GM21381 (cell line): ENCODE results near the gene TNRC18.
"Not testable (repeated sequence)": the region's sequence is repeated elsewhere in the genome, so short reads cannot be mapped to it uniquely, and the experiment has no call there.

Source experiments
- ATAC-seq: cut with Tn5 transposase; IDR thresholded peaks from one replicate; pipeline ENCODE4 v1.9.1; 2021; ENCODE audit warnings: mild to moderate bottlenecking, moderate library complexity; ENCODE audit not compliant: unreplicated experiment

The TNRC18 gene

GRCh38 chr7:5324961-5325360 lies 98.7 kb downstream of the TNRC18 start:
- no peak for ATAC-seq

GRCh38 chr7:5323800-5324781 lies 99.5 kb downstream of the TNRC18 start:
- not testable (repeated sequence) for ATAC-seq

- ATAC-seq, result no peak
These were observed 100.8 kb downstream of the TNRC18 start for GRCh38 chr7:5322621-5323410.

GRCh38 chr7:5320802-5321396 lies 102.7 kb downstream of the TNRC18 start:
- no peak for ATAC-seq

- ATAC-seq, result no peak
These were observed 103.2 kb downstream of the TNRC18 start for GRCh38 chr7:5320391-5320790.

GRCh38 chr7:5318613-5319012 lies 105.0 kb downstream of the TNRC18 start:
- not testable (repeated sequence) for ATAC-seq

GRCh38 chr7:5315761-5316160 lies 107.9 kb downstream of the TNRC18 start:
- no peak for ATAC-seq

- no peak for ATAC-seq
These were observed 108.8 kb downstream of the TNRC18 start for GRCh38 chr7:5314864-5315263.

GRCh38 chr7:5313076-5313885 lies 110.4 kb downstream of the TNRC18 start:
- not testable (repeated sequence) for ATAC-seq

GRCh38 chr7:5312276-5313070 lies 111.2 kb downstream of the TNRC18 start:
- ATAC-seq, result not testable (repeated sequence)

GRCh38 chr7:5310822-5311405 lies 112.7 kb downstream of the TNRC18 start:
- ATAC-seq, result no peak

GRCh38 chr7:5309146-5309545 lies 114.5 kb downstream of the TNRC18 start:
- no peak for ATAC-seq

- ATAC-seq, result not testable (repeated sequence)
These were observed 116.2 kb downstream of the TNRC18 start for GRCh38 chr7:5307221-5308142.

- ATAC-seq, result not testable (repeated sequence)
These were observed 118.6 kb downstream of the TNRC18 start for GRCh38 chr7:5305050-5305449.

- ATAC-seq, result no peak
These were observed 119.8 kb downstream of the TNRC18 start for GRCh38 chr7:5303591-5304505.

GRCh38 chr7:5303061-5303460 lies 120.6 kb downstream of the TNRC18 start:
- ATAC-seq, result no peak

GRCh38 chr7:5302577-5302976 lies 121.1 kb downstream of the TNRC18 start:
- no peak for ATAC-seq
